GM12892 (cell line): ENCODE results near the gene EFL1.

ENCODE experiments used
- DNase-seq: peaks from one replicate; pipeline ENCODE4 v3.0.0; 2011; ENCODE audit not compliant: insufficient read length
- FAIRE-seq: peaks from 2 replicates; lab custom pipeline; 2011; peaks lifted over from hg19 to GRCh38; lab: Jason Lieb, UNC
- POLR2A ChIP-seq: IDR thresholded peaks from 2 replicates; pipeline ENCODE4 v1.6.1; 2011; ENCODE audit warnings: low read depth, low read length, control low read depth
- POLR2AphosphoS5 ChIP-seq: IDR thresholded peaks from 2 replicates; pipeline ENCODE4 v1.6.1; 2011; ENCODE audit warnings: low read depth, low read length, control low read depth
- TAF1 ChIP-seq: IDR thresholded peaks from 2 replicates; pipeline ENCODE4 v1.6.1; 2011; ENCODE audit warnings: low read depth, mild to moderate bottlenecking, control low read depth, low read length, borderline replicate concordance

EFL1 gene

GRCh38 chr15:82146576-82146975 lies 116.0 kb downstream of the EFL1 start:
- no peak for FAIRE-seq
- TF ChIP-seq TAF1 (no peak), POLR2A (no peak), POLR2AphosphoS5 (no peak)
- no peak for DNase-seq

DNA sequence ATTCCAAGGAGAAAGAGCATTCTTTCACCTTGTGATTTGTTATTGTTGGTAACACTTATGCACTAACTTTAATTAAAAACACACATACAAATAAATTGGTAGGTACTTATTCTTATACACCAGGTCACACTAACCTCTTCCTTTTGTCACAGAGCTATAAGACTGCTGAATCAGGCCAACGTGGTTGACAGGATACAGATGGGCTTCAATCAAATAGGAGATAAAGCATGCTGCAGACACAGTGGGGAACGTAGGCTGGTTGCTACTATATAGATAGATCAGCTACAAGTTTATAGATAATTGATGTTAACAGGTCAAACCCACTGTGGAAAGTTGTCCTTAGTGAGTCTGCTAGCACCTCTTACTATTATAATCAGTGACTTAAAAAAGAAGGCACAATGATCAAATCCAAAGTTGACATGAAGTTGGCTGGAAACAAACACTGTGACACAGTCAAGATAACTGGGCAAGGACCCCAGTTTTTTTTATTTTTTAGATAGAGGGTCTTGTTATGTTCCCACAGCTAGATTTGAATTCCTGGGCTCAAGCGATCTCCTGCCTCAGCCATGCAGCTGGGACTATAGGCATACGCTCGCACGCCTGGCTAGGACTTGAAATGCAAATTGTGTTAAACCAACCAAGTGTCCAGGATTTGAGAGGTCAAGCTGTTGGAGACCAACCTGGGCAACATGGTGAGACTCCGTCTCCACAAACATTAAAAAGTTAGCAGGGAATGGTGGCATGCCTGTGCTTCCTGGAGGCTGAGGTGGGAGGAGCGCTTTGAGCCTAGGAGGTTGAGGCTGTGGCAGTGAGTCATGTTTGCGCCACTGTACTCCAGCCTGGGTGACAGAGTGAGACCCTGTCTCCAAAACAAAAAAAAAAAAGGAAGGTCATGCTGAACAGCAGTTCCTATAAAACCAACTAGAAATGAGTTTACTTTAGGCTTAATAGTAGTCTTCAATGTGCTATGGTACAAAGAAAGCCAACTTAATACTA lies 118.8 kb downstream of the EFL1 start:
- TF ChIP-seq POLR2A: no peak
- no peak for TF ChIP-seq TAF1
- TF ChIP-seq POLR2AphosphoS5: no peak
- no peak for FAIRE-seq
- DNase-seq: no peak

DNA sequence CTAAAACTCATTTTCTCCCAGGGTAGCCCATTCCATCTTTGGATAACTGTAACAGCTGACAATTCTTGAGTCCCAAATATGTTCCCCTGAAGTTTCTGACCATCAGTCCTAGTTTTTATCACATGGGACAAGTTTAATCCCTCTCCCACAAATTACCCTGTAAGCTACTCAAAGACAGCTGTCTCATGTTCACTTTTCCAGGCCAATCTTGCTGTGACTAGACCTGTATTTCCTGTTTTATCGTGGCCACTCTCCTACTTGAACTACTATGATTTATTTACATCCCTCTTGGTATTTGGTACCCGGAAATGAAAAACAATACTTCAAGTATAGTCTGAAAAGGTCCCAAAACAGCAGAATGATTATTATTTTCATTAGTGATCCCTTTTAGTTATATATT lies 121.6 kb downstream of the EFL1 start:
- TF ChIP-seq TAF1 (no peak), POLR2A (no peak), POLR2AphosphoS5 (no peak)
- FAIRE-seq: no peak
- DNase-seq: no peak

DNA sequence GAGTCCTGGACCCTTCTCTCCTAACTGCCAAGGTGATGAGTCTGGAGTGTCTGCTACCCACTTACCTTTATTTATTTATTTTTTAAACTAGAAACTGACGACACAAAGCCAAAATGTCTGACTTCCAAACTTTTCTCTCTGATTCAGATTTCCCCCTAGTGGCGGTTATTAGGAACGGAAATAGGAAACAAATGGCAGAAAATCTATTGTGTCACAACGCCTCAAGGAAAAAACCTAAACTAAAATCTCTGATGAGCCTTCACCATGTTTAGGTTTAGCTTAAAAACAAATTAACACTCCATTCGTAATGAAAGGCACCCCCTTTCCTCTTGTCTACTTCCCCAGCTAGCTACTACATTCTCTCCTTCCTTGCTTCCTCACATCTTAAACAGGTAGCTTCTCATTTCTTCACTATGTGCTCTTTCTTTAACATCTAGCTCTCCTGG lies 122.7 kb downstream of the EFL1 start:
- FAIRE-seq (no peak), DNase-seq (no peak)
- TF ChIP-seq POLR2A (no peak), TAF1 (no peak), POLR2AphosphoS5 (no peak)

GRCh38 chr15:82138306-82138705 lies 124.2 kb downstream of the EFL1 start:
- TF ChIP-seq POLR2A (no peak), TAF1 (no peak), POLR2AphosphoS5 (no peak)
- FAIRE-seq: no peak
- DNase-seq: no peak

GRCh38 chr15:82137261-82137660 lies 125.3 kb downstream of the EFL1 start:
- TF ChIP-seq TAF1: no peak
- no peak for TF ChIP-seq POLR2AphosphoS5
- no peak for TF ChIP-seq POLR2A
- FAIRE-seq: no peak
- DNase-seq: no peak

- TF ChIP-seq POLR2AphosphoS5 (no peak), POLR2A (no peak), TAF1 (no peak)
- FAIRE-seq (no peak), DNase-seq (no peak)
These were observed 126.4 kb downstream of the EFL1 start for GRCh38 chr15:82136120-82136519.

GRCh38 chr15:82135638-82136037 lies 126.9 kb downstream of the EFL1 start:
- TF ChIP-seq POLR2AphosphoS5 (no peak), TAF1 (no peak), POLR2A (no peak)
- no peak for FAIRE-seq
- DNase-seq: no peak

DNA sequence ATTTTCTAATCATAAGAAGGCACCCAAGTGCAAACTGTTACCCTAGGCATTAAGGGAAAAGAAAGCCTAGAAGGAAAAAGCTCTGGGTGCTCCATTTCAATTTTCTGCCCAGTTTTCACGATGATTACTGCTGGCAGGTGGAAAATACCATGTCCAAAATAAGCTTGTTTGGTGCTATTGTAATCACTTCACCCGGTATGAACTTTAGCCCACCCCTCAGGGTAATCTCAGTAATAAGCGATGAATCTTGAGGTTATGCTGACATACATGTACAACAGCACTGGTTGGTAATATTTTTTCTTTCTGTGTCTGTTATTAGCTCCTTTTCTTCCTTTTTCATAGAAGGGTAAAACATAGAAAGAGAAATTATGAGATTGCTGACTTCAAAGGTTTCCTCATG lies 128.1 kb downstream of the EFL1 start:
- TF ChIP-seq TAF1 (no peak), POLR2AphosphoS5 (no peak), POLR2A (no peak)
- FAIRE-seq (no peak), DNase-seq (no peak)

- FAIRE-seq (no peak), DNase-seq (no peak)
- TF ChIP-seq POLR2A (no peak), POLR2AphosphoS5 (no peak), TAF1 (no peak)
These were observed 129.3 kb downstream of the EFL1 start for GRCh38 chr15:82133251-82133650.

- DNase-seq: no peak
- FAIRE-seq: no peak
- TF ChIP-seq TAF1 (no peak), POLR2A (no peak), POLR2AphosphoS5 (no peak)
These were observed 129.8 kb downstream of the EFL1 start for GRCh38 chr15:82132742-82133141.

GRCh38 chr15:82132096-82132495 lies 130.4 kb downstream of the EFL1 start:
- no peak for TF ChIP-seq POLR2A
- no peak for TF ChIP-seq POLR2AphosphoS5
- TF ChIP-seq TAF1: no peak
- DNase-seq (no peak), FAIRE-seq (no peak)
